RWPE2 (cell line): ENCODE data around the gene COG7.
A peak's percentile ranks its signal among the peaks of the same experiment; 100 is the strongest.

Source experiments
- ATAC-seq: fragments of 200-7000 bp; cut with Tn5 transposase; 3 replicates; pipeline ENCODE4 v1.9.1; 2021; ENCODE audit warnings: low read depth
- DNase-seq: peaks from one replicate; pipeline ENCODE4 v3.0.0-alpha.2; 2020; ENCODE audit warnings: low spot score
- H3K27ac ChIP-seq: fragments of 450-650 bp; 2 replicates; pipeline ENCODE4 v1.5.1; 2017; ENCODE audit warnings: mild to moderate bottlenecking; ENCODE audit not compliant: poor library complexity, severe bottlenecking
- H3K27me3 ChIP-seq: fragments of 250-450 bp; sonication (Bioruptor Pico); 2 replicates; pipeline ENCODE4 v1.5.1; 2021; ENCODE audit warnings: mild to moderate bottlenecking, moderate library complexity; ENCODE audit not compliant: insufficient read depth, poor library complexity, severe bottlenecking
- H3K36me3 ChIP-seq: fragments of 250-450 bp; sonication (Bioruptor Pico); 2 replicates; pipeline ENCODE4 v1.5.1; 2020; ENCODE audit warnings: low read depth, mild to moderate bottlenecking, moderate library complexity
- H3K4me1 ChIP-seq: fragments of 250-450 bp; sonication (Bioruptor Pico); 2 replicates; pipeline ENCODE4 v1.5.1; 2021; ENCODE audit warnings: mild to moderate bottlenecking, moderate library complexity; ENCODE audit not compliant: insufficient read depth, poor library complexity, severe bottlenecking
- H3K4me3 ChIP-seq: fragments of 250-450 bp; sonication (Bioruptor Pico); 2 replicates; pipeline ENCODE4 v1.5.1; 2021; ENCODE audit warnings: mild to moderate bottlenecking, moderate library complexity; ENCODE audit not compliant: severe bottlenecking
- H3K9me3 ChIP-seq: fragments of 250-450 bp; sonication (Bioruptor Pico); 2 replicates; pipeline ENCODE4 v1.5.1; 2021; ENCODE audit warnings: mild to moderate bottlenecking, moderate library complexity; ENCODE audit not compliant: severe bottlenecking
- CTCF ChIP-seq: fragments of 450-650 bp; IDR thresholded peaks from one replicate; pipeline ENCODE4 v1.5.1; 2017; ENCODE audit warnings: mild to moderate bottlenecking, moderate library complexity; ENCODE audit not compliant: poor library complexity, severe bottlenecking

Gene COG7

GRCh38 chr16:23432176-23433128 lies 20.5 kb downstream of the COG7 start:
- no peak for TF ChIP-seq CTCF
- Histone ChIP-seq H3K27me3 (no peaks in the 10 kb centered on the region), H3K36me3 (peaks cover 49% of the 10 kb centered on the region), H3K27ac (no peak overlapping the region), H3K4me1 (no peaks in the 10 kb centered on the region), H3K4me3 (no peak overlapping the region), H3K9me3 (no peaks in the 10 kb centered on the region)
- no peak for DNase-seq
- ATAC-seq = no peak

GRCh38 chr16:23428351-23428750 lies 24.6 kb downstream of the COG7 start:
- Histone ChIP-seq H3K36me3 (peaks cover 26% of the 10 kb centered on the region), H3K27me3 (no peaks in the 10 kb centered on the region), H3K9me3 (no peaks in the 10 kb centered on the region), H3K4me3 (no peak overlapping the region), H3K4me1 (peaks cover 15% of the 10 kb centered on the region), H3K27ac (no peak overlapping the region)
- no peak for TF ChIP-seq CTCF
- DNase-seq (no peak), ATAC-seq (no peak)

GRCh38 chr16:23424292-23424958 lies 28.6 kb downstream of the COG7 start:
- ATAC-seq (peak; percentile 87), DNase-seq (peak; percentile 89)
- Histone ChIP-seq H3K27me3 (no peaks in the 10 kb centered on the region), H3K36me3 (0 out of 2 replicates have a peak, but pooled peaks cover 3% of the 10 kb centered on the region), H3K9me3 (no peaks in the 10 kb centered on the region), H3K4me3 (no peak overlapping the region), H3K4me1 (peaks cover 18% of the 10 kb centered on the region), H3K27ac (peak overlapping the region; percentile 97)
- no peak for TF ChIP-seq CTCF

- H3K4me3 ChIP-seq = no peak overlapping the region
- no peak for TF ChIP-seq CTCF
- H3K36me3 ChIP-seq = 0 out of 2 replicates have a peak, but pooled peaks cover 3% of the 10 kb centered on the region
- peak; percentile 78 for DNase-seq
- peak overlapping the region; percentile 97 for H3K27ac ChIP-seq
- H3K27me3 ChIP-seq = no peaks in the 10 kb centered on the region
- ATAC-seq = peak; percentile 87
- no peaks in the 10 kb centered on the region for H3K9me3 ChIP-seq
- peaks cover 18% of the 10 kb centered on the region for H3K4me1 ChIP-seq
Observed at GRCh38 chr16:23423496-23424049, 29.4 kb downstream of the COG7 start.
